Measurements from ENCODE around the gene POLR3C.

Gene POLR3C

GRCh38 chr1:145891587-145892485 is 67.8 kb downstream of the POLR3C start:
- peak; percentile 78 for TF ChIP-seq CTCF (IDR thresholded peaks at IDR 0.05; ENCODE audit: extremely low read depth, insufficient read depth, missing control alignments)
- peak; percentile 77 for DNase-seq (ENCODE audit: low spot score)
- in situ Hi-C loops (cut with MboI; ENCODE audit: low pct_unique_long_range_greater_than_20kb, low sequenced_read_pairs, unreplicated experiment): loop anchor here (25.0 kb wide), 1 partner anchor 120 kb away; the partner anchor contains the start of gene HJV

- no peak for TF ChIP-seq CTCF (IDR thresholded peaks at IDR 0.05; ENCODE audit: extremely low read depth, insufficient read depth, missing control alignments)
- in situ Hi-C loops (cut with MboI; ENCODE audit: low pct_unique_long_range_greater_than_20kb, low sequenced_read_pairs, unreplicated experiment): loop anchor here (25.0 kb wide), 1 partner anchor 120 kb away; the partner anchor contains the start of gene HJV
- no peak for DNase-seq (ENCODE audit: low spot score)
Measured at GRCh38 chr1:145892486-145893087, 68.6 kb downstream of the POLR3C start.

- TF ChIP-seq CTCF (IDR thresholded peaks at IDR 0.05; ENCODE audit: extremely low read depth, insufficient read depth, missing control alignments): no peak
- no peak for DNase-seq (ENCODE audit: low spot score)
- in situ Hi-C loops (cut with MboI; ENCODE audit: low pct_unique_long_range_greater_than_20kb, low sequenced_read_pairs, unreplicated experiment): loop anchor here (25.0 kb wide), 1 partner anchor 119 kb away; the partner anchor contains the start of gene HJV
Measured at GRCh38 chr1:145893306-145894055, 69.5 kb downstream of the POLR3C start.
